Left lobe of liver (tissue), 2 donors: Measurements from ENCODE around the gene CIRBP. TPM values are rescaled to one million over a fixed set of nuclear protein-coding genes. Genes with fewer than 3 reads are reported as not detected.
A peak's percentile ranks its signal among the peaks of the same experiment; 100 is the strongest.

ENCODE experiments used
- ATAC-seq: fragments of 200-7000 bp; cut with Tn5 transposase; one replicate; pipeline ENCODE4 v1.9.1; 2020; ENCODE audit warnings: mild to moderate bottlenecking, moderate library complexity
- DNase-seq: peaks from one replicate; pipeline ENCODE4 v3.0.0-alpha.2; 2020; ENCODE audit warnings: low spot score
- total RNA-seq: library from RNA; stranded (reverse); gene quantifications from one replicate; pipeline ENCODE4 v1.2.1, GENCODE V29; 2021
- donor health status: DM: no; HTN: no; CAD: no; lungs with moderate emphysema.
- donor health status: DM: no; HTN: yes; CAD: no.

Gene CIRBP
- total RNA-seq, 1 donor from 2014 or later, result 125 TPM

DNA sequence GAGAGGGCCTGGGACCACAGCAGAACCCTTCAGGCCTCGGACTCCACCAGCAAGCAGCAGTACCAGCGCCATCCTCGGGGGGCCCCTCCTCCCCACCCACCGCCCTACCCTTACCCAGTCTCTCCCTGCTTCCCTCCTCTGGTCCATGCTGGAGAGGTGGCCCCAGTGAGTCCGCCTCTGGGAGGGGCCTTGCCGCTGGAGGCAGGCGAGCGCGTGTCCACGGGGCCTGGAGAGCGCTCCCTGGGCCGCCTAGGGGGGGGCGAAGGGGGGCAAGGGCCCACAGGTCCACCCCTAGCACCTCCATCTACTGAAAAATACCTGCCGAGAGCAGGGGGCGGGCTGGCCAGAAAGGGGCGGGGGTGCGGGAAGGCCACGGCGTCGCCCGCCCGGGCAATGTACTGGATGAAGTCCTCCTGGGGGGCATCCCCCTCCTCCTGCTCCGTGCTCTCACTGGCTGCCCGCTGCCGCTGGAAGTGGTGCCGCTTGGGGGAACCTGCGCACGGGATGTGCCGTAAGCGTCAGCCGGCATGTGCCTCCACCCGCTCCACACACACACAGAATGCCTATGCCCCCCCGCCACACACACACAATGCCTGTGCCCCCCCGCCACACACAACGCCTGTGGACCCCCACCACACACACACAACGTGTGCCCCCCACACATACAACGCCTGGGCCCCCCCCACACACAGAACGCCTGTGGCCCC is 38.2 kb upstream of the CIRBP start:
- ATAC-seq, result no peak
- no peak for DNase-seq

DNA sequence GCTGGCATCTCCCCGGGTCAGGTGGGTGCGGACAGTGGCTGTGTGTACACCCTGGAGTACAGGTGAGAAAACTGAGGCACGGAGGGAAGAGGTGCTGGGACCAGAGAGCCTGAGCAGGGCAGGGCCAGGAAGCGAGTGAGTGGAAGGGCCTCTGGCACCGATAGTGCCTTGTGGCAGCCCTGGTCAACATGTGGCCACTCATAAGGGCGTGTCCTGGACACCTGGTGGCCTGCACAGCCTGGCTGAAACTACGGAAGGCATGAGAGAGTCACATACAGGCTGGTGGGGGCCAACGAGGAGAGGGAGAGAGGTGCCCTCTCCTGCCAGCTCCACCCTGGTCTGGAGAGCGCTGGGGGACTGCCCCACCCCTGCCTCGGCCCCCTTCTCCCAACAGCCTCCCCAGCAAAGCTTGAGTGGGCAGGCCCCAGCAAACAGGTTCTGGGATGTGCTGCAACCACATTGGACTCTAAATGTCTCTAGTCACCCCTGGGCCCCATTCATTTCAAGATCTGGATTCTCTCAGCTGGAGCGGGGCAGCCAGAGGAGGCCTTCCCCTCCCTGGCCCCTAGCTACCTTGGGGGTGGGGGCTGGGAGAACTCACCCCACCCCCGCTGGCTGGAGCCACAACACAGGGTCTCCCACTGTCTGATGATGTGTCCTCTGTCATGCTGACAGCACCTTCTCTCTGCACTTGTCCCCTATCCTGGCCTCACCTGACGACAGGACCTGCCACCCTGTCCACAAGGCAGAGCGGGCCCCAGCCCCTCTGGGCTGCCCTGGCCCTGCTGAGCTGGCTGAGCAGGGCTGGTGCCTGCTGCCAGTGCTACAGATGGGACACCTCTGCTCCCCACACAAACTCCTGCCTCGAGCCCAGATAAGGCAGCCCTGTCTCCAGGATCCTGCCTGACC is 37.1 kb upstream of the CIRBP start:
- no peak for DNase-seq
- ATAC-seq, result peak; percentile 63

DNA sequence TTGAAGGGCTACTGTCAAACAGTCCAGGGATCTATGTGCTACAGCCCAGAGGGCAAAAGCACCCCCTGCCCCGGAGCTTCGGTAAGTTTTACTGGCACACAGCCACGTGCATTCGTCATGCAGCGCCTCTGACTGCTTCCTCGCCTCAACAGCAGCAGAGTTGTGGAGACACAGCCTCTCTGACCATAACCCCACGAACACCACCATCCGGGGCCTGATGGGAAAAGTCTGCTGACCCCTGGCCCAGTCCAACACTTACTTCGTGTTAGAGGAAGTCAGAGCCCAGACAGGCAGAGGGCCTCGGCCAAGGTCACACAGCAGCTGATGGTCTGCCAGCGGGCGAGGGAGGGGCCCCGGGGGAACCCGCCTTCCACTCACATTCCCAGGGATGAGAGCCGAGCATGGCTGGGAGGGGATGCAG is 36.5 kb upstream of the CIRBP start:
- ATAC-seq, result peak; percentile 13
- DNase-seq, result no peak

DNA sequence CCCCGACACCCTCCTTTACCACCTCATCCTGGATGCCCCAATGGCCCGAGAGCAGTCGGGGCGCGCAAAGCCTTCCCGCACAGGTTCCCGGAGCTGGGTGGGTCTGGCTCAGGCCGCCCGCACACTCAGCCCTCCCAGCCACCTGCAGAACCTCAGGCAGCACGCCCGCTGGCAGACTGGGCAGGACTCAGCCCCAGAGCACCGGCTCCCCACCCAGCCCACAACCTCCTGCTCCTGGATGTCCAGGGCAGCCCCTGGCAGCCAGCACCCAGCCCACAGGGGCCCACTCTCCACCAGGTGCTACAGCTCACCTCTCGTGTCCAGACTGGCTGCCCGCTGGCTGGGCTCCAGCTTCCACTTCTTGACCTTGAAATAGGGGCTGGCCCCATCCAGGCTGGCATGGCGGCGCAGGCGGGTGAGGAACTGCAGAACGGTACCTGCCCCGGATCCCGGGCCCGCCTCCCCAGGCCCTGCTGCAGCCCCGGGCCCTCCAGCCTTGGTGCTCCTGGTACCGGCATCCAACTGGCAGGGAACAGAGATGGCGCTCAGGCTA is 35.9 kb upstream of the CIRBP start:
- DNase-seq, result no peak
- ATAC-seq, result no peak

DNA sequence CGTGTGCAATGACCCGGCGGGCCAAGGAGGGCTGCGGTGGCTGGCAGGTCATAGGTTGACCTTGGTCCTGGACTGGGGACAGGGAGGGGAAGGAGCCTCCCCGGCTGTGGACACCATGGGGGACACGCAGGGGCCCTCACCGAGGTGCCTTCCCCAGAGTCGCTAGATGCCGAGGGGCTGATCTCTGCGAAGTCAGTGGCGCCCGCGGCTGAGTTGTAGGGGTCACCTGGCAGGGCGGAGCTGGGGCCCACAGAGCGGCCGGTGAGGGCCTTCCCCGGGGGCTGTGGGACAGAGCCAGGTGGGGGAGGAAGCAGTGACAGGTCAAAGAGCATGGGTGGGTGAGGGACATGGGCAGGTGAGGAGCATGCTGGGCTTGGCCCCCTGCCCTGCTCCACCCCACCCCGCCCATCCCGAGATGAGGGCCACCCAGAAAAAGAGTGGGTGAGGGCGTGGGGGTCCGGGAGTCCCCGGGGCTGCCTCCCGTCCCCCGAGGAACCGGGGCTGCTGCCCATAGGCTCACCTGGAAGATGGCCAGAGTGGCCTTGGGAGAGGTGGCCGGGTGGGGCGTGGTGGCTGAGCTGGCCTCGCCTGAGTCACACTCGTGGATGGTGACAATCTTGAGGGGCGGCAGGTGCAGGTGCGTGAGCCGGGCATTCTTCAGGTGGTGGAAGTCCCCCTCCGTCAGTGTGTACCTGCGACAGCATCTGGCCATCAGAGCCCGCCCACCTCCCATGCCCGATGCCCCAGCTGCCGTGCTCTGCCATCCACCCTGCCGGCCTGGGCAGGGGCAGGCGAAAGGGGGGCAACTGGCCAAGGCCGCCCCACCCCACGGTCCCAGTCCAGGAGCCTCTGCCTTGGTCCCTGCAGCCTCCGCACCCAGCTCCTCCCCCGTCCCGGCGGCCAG is 34.8 kb upstream of the CIRBP start:
- DNase-seq (no peak), ATAC-seq (no peak)

DNA sequence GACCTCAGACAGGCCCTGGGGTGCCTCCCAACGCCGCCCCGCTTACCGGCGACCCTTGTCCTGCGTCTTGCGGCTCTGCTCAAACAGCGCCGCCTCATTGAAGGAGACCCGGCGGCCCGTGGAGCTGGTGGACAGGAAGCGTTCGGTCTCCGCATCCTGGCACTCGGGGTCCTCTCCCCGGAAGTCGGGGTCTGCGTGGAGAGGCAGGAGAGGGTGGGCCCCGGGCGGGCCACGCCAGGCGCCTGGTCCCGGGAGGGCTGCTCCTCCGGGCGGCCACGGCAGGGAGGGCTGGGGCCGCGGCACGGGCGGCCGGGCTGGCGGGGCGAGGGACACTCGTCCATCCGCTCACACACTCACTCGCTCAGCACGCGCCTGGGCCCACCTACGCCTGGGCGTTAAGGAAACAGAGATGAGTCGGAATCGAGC is 34.2 kb upstream of the CIRBP start:
- DNase-seq (no peak), ATAC-seq (no peak)

DNA sequence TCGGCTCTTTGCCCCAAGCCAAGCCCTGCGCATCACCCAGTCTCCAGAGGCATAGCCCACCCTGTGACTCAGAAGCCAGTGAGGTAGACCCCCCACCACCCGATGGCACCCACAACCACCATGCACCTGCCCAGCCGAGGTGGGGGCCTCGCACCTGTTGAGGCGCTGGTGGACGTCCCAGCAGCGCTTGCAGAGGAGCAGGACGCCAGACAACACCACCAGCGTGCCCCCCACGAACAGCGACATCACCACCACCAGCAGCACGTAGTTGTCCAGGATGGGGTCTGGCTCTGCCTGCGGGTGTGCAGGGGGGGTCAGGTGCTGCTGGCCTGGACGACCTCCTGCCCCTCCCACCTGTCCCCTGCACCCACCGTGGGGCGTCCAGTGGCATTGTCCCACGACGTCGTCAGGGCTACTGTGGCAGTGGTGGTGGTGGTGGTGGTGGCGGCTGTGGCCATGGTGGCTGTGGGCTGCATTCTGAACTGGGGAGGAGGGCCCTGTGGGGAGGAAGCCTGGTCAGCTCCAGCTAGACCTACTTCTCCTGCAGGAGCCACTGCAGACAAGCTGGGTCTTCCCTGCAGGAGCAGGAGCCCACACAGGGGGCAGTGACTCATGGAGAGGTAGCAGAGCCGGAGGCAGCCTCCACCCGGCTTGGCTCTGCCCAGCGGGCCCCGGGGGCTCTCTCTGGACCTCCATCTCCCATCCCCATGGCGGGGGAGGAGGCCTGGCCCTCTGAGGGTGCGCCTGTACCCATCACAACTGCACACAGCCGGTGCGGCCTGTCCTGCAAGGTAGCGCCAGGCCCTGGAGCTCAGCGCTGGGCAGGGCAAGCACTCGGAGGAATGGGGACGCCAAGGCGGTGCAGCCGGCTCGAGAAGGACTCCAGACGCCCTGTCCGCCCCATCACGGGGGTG is 33.2 kb upstream of the CIRBP start:
- DNase-seq (no peak), ATAC-seq (no peak)

DNA sequence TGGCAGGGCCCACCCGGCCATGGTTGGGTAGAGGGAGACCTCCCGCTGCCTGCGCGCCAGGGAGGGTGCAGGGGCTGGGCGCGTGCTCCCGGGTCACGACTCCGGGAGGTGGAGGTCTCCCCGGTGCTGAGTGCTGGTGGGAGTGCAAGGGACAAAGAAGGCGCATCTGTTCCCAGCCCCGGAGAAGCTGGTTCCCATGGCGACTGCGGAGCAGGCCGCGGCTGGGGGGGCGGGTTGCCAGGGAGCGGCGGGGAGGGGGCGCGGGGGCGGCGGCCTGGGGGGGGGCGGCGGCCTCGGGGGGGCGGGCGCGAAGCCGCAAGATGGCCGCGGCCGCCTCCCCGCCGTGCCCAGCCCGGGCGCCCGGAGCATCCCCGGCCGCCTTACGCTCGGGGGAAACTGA is 32.6 kb upstream of the CIRBP start:
- ATAC-seq (no peak), DNase-seq (no peak)

DNA sequence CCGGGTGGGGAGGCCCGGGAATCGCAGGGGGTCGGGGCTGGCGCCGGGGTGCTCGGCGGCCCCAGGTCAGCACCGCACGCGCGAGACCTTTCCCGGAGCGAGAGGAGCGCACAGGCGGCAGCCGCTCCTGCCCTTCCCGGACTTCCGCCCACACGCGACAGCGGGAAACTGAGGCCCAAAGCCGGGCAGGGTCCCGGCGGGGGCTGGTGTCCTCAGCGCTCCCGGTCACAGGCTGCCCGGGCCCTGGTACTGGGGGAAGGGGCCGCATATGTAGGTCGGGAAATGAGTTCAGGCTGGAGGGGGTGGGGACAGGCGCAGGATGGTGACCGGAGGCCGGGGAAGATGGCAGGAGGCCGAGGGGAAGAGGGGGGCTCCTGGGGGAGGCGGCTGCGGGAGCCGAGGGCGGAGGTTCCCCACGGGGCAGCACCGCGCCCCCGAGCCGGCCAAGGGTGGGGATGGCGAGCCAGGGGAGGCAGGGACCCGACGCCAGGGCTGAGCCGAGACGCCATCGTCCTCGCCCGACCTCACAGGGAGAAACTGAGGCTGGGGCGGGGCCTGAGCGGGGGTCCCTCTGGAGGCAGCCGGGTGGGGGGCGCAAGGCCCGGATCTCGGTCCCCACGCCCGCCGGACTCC is 32.0 kb upstream of the CIRBP start:
- no peak for ATAC-seq
- no peak for DNase-seq

DNA sequence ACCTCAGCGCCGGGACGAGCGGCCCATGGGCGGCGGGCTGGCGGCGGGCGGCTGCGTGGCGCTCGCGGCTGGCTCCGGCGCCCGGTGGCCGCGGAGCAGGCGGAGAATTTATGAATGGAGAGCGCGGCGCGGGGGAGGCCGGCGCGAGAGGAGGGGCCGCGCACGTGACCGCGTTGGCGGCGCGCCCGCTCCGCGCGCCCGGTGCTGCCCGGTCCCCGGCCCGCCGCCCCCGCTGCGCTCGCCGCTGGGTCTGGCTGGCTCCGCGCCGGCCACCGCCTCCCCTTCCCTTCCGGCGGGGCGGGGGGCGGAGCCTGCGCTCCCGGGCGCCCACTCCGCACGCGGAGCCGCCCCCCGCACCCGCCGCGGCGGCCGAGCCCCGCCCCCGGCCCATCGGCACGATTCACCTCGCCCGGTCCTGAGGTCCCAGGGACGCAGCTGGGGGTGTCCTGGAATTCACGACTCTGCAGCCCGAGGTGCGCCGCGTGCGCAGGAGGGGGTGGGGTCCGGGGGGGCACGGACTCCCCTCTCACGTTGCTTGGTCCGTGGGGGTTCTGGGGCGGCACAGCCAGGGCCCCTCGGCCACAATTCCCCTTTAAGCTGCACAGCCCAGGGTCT is 31.3 kb upstream of the CIRBP start, which contains the start of gene CBARP:
Gene CBARP (minus strand): TSS at position 252 of the 615 bp plus-strand sequence. CDS start 1,905 bp downstream, outside the sequence.
- DNase-seq, result no peak
- ATAC-seq, result no peak

DNA sequence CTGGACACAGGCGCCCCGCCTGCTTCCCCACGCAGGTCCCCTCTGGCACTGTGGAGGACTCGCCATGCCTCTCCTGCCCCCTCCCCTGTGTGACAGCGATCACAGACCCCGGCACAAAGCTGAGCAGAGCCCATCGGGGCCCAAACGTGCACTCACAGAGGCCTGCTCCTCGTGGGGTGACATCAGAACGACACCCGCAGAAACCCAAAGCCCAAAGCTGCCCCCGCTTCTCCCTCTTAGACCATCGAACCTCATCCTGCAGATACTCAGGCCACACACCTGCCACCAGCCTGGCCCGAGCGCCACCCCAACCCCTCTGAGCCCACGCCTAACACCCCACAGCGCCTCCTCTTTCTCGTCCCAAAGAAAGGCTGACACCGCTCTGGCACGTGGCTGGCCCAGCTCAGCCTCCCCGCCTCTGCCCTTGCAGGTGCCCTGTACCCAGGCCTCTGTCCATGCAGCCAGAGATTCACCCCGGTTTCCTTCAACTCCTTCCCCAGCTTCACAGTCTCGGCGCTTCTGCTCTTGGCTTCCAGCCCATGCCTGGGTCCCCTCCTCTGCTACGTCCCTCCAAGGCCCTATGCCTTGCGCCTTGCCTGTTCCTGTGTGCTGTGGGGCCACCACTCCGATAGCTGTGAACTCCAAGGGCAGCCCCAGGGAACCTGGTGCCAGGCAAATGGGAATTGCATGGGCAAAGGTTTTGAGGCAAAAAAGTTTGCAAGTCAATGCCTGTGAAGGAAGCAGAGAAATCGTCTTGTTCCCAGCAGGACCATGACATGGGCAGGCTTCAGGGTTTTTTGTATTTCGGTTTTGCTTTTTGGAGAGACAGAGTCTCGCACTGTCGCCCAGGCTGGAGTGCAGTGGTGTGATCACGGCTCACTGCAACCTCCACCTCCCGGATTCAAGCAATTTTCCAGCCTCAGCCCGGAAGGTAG is 30.5 kb upstream of the CIRBP start:
- no peak for ATAC-seq
- DNase-seq, result no peak

DNA sequence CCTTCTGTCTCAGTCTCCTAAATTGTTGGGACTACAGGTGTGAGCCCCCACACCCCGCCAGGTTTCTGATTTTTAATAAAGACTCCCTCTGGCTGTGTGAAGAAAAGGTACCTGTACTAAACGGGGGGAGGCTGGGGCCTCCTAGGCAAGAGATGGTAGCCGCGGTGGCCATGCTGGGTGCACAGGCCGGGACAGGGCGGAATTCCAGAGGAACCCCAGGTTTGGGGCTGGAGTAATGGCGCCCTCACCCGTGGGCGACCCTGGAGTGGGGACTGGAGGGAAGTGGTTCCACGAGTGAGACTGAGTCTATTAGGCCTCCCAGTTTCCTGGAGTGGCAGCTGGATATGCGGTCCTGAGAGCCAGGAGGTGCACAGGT is 29.7 kb upstream of the CIRBP start:
- no peak for DNase-seq
- ATAC-seq, result no peak

DNA sequence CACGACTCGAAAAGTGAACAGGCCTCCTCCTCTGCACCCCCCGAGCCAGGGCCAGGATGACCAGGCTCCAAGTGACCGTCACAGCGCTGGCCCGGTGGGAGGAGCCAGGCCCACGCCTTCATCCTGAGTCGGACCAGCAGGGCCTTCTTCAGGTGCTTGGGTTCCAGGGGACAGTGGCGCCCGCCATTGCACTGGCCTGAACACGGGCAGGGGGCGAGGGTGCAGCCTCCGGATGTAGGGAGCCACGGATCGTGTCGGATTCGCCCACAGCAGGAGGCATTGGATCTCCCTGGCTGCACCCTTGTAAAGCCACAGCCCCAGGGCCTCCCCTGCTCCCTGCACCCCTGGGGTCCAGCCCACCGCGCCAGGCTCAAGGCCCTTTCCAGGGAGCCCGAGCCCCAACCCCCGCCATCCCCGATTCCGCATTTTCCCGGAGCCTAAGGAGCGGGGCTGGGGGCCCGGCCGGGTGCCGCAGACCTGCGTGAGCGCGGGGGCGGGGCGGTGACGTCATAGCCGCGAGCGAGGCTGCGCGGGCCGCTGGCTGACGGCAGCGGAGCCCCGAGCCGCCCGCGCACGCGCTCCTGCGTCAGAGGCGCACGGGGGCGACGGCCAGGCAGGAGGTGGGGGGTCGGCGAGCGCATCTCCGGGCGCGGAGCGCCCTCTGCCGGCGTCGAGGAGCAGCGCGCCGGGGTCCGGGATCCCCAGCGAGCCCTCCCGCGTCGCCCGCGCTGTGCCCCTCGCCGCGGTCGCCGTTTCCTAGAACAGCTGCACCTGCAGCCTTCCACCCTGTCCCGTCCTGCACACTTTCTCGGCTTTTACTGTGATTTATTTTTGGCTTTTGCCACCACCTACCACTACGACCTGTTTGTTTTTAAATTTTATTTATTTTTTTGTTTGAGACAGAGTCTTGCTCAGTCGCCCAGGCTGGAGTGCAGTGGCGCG is 29.1 kb upstream of the CIRBP start:
- ATAC-seq (peak; percentile 15), DNase-seq (peak; percentile 82)

DNA sequence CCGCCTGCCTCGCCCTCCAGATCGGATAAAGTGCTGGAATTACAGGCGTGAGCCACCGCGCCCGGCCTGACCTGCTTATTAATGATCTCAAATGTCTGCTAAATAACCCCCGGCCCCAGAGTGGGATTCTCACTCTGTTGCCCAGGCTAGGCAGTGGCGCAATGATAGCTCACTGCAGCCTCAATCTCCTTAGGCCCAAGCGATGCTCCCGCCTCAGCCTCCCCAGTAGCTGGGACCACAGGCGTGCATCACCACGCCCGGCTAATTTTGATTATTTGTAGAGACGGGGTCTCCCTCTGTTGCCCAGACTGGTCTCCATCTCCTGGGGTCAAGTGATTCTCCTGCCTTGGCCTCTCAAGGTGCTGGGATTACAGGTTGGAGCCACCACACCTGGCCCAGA is 28.2 kb upstream of the CIRBP start:
- ATAC-seq (no peak), DNase-seq (no peak)

DNA sequence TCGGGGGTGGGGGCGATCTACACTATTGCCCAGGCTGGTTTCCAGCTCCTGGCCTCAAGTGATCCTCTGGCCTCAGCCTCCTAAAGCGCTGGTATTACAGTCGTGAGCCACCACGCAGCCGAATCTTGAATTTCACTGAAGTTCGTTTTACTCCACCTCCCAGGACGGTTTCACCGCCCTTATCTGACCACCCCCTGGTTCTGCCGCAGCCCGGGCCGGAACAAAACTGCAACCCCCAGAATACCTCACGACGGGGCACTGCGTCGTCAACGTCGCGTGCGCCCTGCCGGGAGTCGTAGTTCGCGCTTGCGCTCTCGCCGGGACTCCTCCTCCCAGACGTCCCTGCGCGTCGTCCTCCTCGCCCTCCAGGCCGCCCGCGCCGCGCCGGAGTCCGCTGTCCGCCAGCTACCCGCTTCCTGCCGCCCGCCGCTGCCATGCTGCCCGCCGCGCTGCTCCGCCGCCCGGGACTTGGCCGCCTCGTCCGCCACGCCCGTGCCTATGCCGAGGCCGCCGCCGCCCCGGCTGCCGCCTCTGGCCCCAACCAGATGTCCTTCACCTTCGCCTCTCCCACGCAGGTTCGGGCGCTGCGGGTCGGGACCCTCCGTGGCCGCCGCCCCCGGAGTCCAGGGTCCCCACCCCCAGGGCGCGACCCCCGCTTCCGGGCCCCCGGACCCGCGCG is 27.6 kb upstream of the CIRBP start, which contains the start of gene ATP5F1D:
Gene ATP5F1D (plus strand): TSS at position 335 of the 679 bp plus-strand sequence. CDS start 100 bp downstream, at position 435.
- DNase-seq (peak; percentile 95), ATAC-seq (peak; percentile 43)
